ENCODE data around the gene SCUBE1.

- TF ChIP-seq CTCF (IDR thresholded peaks at IDR 0.05 in 2 of 3, conservative IDR thresholded peaks at IDR 0.05 in 1 of 3; ENCODE audit: borderline replicate concordance in 1 of 3, insufficient read depth in 1 of 3, low read depth in 2 of 3, low read length in 2 of 3) (no peak), RAD21 (IDR thresholded peaks at IDR 0.05; ENCODE audit: low read depth) (no peak), JUND (IDR thresholded peaks at IDR 0.05) (no peak), ZNF274 (IDR thresholded peaks at IDR 0.05; ENCODE audit: low read depth, low read length) (no peak), CEBPB (IDR thresholded peaks at IDR 0.05; ENCODE audit: low read depth) (no peak)
Measured at GRCh38 chr22:43209523-43209890, 133.7 kb downstream of the SCUBE1 start.

Measured in HCT116 (cell line).